ENCODE measurements around the gene ATP8B1.
A peak's percentile ranks its signal among the peaks of the same experiment; 100 is the strongest.

The ATP8B1 gene

DNA sequence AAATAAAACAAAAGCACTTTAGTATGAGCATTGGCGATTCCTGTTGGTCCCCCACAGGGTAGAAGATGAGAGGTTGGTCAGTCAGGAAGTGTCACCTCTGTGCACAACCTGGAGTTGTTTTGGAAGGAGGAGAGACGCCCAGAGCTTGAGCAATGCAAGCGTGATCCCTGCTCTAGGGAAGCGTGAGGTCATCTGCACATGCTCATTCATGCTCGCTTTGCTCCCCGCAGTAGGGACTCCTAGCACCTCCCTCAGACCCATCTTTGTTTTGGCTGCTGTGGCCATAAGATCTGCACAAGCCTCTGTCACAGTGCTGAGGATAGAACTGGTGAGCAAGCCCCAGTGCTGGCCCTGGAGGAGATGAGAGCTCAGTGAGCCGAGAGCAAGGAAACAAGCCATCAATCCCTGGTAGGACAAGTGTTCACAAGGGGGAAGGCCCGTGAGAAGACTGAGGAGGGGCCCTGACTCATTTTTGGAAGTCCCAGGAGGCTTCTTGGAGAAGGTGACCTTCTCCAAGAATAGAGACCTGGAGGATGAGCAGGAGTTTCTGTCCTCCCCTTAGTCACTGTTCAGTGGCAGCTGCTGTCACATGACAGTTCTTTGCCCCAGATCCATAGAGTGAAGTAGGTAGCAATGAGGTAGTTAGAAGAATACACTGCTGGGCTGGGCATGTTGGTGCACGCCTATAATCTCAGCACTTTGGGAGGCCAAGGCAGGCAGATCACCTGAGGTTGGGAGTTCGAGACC lies 13.3 kb upstream of the ATP8B1 start:
- DNase-seq = no peak

DNA sequence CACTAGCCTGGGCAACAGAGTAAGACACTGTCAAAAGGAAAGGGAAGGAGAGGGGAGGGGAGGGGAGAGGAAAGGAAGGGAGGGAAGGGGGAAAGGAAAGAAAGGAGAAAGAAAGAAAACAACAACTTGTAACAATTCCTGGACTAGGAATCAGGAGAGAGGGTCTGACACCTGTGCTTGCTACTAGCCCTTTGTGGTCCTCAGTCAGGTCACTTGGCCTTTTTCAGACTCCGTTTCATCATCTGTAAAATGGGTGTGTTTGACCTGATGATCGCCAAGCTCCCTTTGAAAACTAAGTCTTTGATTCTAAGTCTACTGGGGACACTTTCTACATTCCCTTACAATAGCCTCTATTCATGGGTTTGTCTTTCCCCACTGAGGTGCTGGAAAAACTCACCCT lies 11.4 kb upstream of the ATP8B1 start:
- no peak for DNase-seq

DNA sequence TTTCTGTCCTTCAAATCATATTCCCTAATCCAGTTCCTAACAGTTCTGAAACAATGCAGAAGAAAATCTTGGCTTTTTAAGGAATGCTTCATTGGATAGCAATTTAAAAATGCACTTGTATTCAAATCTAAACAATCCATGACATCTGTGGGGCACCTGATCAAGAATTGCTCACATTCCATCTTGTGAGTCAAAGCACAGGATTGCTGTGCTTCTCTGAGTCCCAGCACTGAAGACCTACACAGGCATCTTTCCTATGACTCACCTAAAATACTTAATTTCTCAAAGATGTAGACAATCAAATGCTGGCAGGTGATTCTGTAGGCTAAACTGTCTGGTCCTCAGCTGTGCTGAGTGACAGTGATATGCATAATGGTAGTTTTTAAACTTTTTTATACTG lies 10.1 kb upstream of the ATP8B1 start:
- DNase-seq = no peak

DNA sequence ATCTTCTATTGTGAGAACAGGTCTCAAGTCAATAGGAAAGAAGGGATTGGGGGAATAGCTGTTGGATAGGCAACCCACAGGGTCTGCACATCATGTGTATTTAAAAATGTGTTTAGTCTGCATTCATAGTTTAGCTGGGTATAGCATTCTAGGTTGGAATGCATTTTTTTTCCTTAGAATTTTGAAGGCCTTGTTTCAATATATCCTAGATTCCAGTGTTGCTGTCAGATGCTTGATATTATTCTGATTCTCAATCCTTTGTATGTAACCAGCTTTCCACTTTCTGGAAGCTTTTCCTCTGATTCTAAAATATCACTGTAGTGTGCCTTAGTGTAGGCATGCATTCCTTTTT lies 9.0 kb upstream of the ATP8B1 start:
- no peak for DNase-seq

DNA sequence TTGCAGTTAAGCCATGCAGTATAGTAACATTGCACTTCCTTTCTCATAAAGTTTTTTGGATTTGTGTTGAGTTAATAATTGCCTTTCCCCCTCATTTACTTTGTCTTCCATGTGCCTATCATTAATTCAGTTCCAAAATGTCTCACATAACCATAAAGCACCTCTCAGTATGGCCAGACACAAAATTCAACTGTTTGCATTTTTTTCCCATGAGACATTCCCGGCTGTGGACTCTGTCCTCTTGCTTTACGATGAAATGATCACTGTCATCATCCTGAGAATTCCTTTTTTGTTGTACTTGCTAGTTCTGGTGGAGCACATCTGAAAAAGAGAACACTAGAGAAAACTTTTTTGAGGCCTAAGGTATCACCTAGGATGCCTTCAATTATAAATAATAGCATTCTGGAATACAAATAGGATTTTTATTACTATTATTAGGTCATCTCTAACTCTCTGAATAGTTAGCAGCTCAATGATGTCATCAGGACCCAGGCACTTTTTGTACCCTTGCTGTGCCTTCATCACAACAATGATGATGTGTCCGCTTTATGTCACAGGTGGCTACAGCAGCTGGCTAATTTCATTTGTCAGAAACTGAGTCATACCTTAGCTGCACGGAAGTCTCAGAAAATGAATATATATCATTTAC lies 8.5 kb upstream of the ATP8B1 start:
- no peak for DNase-seq

GRCh38 chr18:57809190-57809589 lies 6.1 kb upstream of the ATP8B1 start:
- DNase-seq = no peak

DNA sequence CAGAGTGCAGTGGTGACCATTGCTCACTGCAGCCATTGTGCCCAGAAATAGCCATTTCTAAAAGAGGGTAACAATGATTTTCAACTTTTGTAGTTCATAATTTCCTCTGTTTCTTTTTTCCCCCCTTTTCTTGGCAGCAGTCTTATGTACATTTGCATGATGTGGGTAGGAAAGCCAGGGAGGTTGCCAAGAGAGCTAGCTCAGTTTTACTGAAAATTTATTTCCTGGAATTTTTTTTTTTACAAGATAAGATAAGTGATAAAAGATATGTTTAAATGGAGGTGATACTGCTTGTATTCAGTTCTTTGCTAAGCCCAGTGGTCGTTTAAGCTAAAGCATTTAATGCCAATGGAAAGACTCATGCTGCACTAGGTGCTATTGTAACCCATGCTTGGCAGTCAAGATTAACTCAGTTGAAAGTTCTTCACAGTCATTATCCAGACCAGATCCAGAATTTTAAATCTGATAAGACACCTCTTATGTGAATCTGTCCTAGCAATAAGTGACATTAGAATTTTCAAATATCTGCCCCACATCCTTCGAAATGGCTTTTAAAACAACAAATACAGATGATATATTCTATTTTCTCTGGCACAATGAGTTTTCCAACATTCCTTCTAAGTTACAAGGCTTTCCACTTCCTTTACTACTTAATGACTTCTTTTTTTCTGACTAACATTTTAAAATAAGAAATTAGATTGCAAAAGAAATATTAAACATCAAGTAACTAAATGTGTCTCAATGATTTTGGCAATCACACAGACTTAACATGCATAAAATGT lies 4.4 kb upstream of the ATP8B1 start:
- DNase-seq = no peak

DNA sequence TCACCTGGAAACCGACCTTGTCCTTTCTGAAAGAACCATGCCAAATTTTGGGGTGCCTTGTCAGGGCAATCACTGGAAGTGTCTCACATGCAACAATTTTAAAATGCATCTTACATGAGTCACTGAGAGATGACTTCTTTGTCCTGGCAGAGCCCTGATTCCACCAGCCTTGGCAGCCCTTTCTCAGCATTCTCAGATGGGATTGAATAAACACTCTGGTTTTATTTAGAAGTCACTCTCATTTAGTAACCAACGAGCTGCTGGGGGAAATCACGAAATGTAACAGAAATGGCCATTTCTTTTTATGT lies 3.8 kb upstream of the ATP8B1 start:
- DNase-seq = no peak

DNA sequence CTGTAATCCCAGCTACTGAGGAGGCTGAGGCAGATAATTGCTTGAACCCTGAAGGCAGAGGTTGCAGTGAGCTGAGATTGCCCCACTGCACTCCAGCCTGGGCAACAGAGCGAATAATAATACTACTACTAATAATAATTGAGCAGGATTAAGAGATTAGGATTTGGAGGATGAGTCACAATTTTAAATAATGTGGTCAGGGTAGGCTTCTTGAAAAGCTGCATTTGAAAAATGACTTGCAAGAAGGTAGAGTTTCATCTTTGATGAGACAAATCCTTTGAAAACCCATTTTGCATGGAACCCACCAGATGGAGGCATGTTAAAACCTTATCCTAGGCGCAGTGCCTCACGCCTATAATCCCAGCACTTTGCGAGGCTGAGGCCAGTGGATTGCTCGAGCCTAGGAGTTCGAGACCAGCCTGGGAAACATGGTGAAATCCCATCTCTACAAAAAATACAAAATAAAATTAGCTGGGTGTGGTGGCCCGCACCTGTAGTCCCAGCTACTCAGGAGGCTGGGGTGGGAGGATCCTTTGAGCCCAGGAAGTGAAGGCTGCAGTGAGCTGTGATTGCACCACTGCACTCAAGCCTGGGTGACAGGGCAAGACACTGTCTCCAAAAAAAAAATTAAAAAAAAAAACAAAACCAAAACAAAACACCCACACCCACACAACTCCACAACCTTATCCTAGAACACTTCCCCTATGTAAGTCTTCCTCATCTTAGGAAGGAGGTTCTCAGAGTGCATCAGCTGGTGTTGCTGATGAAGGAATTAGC lies 3.3 kb upstream of the ATP8B1 start:
- no peak for DNase-seq

- no peak for DNase-seq
Measured at GRCh38 chr18:57805117-57805516, 2.0 kb upstream of the ATP8B1 start.

GRCh38 chr18:57804557-57804956 lies 1.4 kb upstream of the ATP8B1 start:
- peak in 1 of 2 experiments; percentile 0 for DNase-seq

DNA sequence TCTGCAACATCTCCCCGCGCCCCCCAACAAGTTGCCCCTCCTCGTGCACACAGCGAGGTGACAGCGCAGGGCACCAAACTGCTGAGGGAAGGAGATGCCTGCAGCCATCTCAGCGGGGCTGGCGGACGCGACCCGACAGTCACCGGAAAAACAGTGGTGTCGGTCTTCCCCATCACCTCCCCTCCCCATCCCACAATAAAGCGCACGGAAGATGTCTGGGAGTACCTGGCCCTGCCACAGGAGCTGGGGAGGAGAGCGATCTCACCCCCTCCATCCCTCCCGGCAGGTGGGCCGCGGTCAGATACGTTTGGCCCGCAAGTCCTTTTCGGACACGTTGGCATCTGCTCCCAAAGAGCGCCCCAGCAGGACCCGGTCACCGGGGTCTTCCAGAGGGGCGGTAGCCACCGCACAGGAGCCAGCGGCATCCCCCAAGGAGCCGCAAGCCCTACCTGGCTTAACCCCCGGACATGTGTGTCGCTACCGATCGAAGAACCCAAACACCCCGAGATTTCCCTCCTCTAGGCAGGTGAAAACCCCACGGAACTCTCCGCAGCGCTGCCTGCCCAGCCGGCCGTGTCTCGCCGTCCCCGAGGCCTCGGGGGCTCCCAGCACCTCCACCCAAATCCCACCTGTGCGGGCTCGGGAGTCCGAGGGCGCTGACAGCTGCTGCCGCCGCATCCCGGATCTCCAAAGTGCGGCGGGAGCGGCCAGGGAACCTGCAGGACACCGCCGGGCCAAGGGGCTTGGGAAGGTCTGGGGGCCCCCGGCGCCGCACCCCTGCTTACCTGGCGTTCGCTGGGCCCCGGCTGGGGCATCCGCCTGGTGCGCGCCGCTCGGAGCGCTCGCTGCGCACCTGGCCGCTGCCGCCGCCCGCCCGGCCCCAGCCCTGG lies 657 bp downstream of the ATP8B1 start:
- DNase-seq = no peak

DNA sequence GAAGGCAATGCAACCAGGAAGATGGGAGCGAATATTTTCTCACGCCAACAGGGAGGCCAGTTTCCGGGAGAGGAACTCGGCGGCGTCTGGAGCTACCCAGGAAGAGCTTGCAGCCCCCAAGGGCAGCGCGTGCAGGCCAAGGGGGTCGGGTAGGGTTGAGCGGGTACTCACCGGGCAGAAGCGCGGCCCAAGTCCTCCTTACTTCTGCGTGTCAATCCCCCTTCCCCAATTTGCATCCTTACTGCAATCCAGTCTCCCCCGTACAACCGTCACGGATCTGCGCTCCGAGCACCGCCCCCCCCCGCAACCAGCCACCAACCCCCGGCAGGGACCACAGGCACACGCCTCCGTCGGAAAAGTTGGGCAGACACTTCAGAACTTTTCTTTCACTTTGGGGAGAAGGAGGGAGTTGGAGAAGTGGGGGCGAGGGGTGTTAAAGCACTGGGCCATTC lies 1.3 kb downstream of the ATP8B1 start:
- DNase-seq = no peak

GRCh38 chr18:57801325-57801724 lies 1.8 kb downstream of the ATP8B1 start:
- DNase-seq = no peak

DNA sequence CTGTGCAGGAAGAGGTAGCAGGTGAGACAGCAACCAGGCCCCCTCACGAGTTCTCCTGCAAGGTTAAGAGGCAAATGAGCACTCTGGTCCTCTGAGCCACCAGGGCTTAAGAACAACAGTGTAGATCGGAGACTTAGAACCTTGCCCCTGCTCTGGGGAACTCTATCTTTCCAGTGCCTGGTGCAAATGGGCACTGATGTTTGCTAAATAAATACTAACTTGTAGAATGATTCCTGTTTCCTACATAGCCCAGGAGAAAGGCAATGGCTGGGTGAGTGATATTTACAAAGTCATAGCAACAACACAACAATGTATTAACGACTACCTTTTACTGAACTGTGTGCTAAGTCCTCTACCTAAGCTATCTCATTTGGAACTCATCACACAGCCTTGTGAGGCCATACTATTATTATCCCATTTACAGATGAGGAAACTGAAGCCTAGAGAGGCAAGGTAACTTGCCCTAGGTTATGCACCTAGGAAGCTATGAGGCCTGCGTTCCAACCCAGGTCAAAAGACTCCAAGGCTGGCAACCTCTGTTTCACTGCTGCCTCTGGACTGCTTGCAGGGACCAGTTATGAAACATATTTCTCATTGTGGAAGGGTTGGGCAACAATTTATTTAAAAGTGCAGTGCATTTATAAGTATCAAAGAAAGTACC lies 4.3 kb downstream of the ATP8B1 start:
- DNase-seq = no peak

- DNase-seq = no peak
Measured at GRCh38 chr18:57797209-57797651, 5.9 kb downstream of the ATP8B1 start.

DNA sequence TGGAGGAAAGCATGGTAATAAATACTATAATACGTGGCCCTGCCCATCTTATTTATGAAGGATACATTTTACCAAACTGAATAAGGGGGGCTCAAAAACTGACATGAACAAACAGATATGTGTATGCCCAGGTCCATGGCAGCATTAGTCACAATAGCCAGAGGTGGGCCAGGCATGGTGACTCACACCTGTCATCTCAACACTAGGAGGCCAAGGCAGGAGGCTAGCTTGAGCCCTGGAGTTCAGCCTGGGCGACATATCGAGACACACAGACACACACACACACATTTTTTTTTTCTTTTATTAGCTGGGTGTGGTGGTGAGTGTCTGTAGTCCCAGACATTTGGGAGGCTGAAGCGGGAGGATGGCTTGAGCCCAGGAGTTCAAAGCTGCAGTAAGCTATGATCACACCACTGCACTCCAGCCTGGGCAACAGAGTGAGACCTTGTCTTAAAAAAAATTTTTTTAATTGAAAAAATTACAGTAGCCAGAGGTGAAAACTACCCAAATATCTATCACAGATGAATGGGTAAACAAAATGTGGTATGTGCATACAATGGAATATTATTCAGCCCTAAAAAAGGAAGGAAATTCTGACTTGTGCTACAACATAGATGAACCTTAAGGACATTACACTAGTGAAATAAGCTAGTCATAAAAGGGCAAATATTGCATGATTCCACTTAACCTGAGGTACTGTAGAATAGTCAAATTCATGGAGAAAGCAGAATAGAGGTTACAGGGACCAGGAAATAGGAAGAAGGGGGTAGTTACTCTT lies 8.0 kb downstream of the ATP8B1 start:
- no peak for DNase-seq

- DNase-seq = no peak
Measured at GRCh38 chr18:57793302-57793986, 9.7 kb downstream of the ATP8B1 start.

- DNase-seq = no peak
Measured at GRCh38 chr18:57792631-57793301, 10.3 kb downstream of the ATP8B1 start.

DNA sequence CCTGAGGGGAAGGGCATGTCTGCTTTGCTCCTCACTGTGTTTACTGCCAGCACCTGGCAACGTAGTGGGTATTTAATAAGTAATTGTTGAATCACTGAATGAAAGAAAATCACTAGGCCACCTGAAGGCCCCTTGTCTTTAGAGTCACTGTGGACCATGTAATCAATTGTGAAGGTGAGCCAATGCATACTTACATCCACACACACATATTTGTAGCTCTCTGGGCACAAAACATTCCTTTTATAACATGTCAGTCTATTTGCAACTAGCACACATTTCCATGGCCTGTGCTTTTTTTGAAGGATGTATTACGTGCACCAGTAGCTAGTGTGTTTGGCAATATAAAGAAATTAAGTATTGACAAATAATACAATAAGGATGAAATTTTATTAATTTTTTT lies 11.2 kb downstream of the ATP8B1 start:
- DNase-seq = no peak

Data from AML-193 (cell line).